Stimulated activated CD4-positive, alpha-beta T cell treated with anti-CD3 and anti-CD28 coated beads, Interleukin-1b, Interleukin-23, amount 100 ng/mL, for 4 hours (primary cell): ENCODE results near the gene FBP2.
"Not testable (repeated sequence)": the region's sequence is repeated elsewhere in the genome, so short reads cannot be mapped to it uniquely, and the experiment has no call there.

ENCODE experiments used
- DNase-seq, 2 donors: peaks; one replicate each; pipeline ENCODE4 v3.0.0-alpha.2; 2020; ENCODE audit warnings: low read depth in 2 of 2

The FBP2 gene

DNA sequence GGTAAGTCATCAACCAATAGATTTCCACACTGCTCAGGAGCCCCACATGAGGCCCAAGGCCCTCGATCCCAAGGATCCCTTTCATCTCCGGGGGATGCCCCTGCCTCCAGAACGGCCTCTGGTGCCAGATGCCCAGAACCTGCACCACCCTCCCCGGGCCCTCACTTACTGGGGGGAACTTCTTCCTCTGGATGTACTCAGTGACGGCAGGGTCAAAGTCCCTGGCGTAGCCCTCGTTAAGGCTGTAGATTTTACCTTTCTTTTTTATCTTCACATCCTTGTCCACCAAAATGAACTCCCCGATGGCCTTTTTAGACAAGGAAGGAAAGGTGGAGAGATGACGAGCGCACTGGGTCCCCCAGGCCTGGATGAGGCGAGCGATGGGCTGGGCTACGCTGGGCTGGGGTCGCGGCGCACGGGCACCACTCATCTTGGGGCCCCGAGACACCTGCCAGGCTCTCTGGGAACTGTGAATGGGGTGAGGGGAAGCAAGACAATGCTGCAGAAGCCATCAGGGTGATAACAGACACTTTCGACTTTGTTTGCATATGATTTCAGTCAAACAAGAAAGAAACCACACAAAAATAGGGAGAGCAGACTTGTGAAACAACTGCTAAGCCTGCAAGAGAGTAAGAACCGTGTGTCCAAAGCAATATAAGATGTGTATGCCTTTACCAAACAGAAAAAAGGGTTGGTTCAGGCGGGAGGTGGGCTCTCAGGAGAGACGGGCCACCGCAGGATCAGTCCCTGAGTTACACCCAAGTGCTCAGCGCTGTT, 13.2 kb upstream of the FBP2 start:
- DNase-seq: no peak

- DNase-seq: peak; percentile 34 to 54
Measured at GRCh38 chr9:94603259-94604160, 9.9 kb upstream of the FBP2 start.

GRCh38 chr9:94602666-94603065, 9.0 kb upstream of the FBP2 start:
- no peak for DNase-seq

- no peak for DNase-seq
Measured at GRCh38 chr9:94600715-94601114, 7.1 kb upstream of the FBP2 start.

GRCh38 chr9:94600258-94600657, 6.6 kb upstream of the FBP2 start:
- DNase-seq: no peak

GRCh38 chr9:94599102-94599501, 5.5 kb upstream of the FBP2 start:
- no peak for DNase-seq

DNA sequence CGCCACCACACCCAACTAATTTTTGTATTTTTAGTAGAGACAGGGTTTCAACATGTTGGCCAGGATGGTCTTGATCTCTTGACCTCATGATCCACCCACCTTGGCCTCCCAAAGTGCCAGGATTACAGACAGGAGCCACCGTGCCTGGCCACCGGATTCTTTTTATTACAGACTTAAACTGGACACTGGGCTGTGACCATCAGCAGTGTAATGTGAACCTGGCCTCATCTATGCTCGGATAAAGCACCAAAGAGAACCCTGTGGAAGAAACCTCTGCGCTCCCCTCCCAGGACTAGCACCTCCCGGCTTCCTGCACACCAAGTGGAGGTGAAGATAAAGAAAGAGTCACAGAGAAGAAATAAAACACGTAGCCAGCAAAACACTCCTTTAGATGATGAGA, 941 bp downstream of the FBP2 start:
- DNase-seq: not testable (repeated sequence)

DNA sequence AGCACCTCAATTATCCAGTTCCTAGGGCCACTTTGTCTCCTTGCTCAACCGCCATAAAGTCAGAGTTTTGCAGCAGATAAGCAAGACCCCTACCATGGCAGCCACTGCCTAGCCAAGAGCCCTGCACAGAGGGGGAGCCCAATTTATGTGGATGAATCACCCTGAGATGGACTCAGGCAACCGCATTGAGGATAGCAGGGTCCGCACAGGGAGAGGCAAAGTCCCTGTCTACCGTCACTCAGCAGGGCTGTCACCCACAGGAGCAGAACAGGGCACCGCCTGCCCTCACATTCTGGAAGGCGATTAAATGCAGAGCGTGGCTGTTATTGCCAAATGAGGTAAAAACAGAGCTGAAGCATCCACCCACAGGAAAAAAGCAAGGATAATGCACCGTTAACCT, 1.7 kb downstream of the FBP2 start:
- no peak for DNase-seq

DNA sequence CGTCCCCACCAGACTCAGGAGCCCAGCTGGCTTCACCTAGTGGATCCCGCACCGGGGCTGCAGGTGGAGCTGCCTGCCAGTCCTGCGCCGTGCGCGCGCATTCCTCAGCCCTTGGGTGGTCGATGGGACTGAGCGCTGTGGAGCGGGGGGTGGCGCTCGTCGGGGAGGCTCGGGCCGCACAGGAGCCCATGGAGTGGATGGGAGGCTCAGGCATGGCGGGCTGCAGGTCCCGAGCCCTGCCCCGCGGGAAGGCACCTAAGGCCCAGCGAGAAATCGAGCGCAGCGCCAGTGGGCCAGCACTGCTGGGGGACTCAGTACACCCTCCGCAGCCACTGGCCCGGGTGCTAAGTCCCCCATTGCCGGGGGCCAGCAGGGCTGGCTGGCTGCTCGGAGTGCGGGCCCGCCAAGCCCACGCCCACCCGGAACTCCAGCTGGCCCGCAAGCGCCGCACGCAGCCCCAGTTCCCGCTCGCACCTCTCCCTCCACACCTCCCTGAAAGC, 2.5 kb downstream of the FBP2 start:
- not testable (repeated sequence) for DNase-seq

DNA sequence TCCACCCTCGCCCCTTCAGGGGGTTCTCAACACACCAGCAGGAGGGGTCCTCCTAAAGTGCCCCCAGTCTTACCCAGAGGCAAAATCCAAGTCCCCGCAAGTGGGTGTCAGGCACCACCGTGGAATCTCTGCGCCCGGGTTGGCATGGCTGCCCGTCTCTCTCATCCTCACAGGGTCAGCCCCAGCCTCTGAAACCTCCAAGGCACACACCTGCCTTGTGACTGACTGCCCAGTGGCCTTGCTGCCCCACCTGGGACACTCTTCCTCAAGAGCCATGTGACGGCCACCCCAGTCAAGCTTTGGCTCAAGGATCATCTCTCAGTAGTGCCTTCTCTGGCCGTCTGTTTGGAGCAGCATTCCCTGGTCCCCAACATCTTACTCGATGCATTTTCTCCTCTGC, 4.9 kb downstream of the FBP2 start:
- no peak for DNase-seq

- DNase-seq: no peak
Measured at GRCh38 chr9:94586814-94587213, 6.8 kb downstream of the FBP2 start.

DNA sequence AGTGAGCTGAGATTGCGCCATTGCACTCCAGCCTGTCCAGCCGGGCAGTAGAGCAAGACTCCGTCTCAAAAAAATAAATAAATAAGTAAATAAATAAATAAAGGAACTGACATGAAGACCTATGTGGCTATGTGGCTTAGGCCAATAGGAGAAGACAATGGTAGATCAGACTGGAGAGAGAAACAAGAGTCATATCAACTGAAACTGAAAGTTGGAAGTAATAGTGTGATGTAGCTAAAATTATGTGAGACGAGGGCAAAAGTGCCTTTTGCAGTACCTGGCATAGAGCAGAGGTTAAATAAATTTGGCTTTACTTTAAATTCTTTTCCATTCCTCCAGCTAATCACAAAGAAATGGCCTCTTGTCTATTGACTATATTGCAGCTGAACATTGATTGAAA, 7.3 kb downstream of the FBP2 start:
- no peak for DNase-seq

- DNase-seq: no peak
Measured at GRCh38 chr9:94584555-94584954, 9.1 kb downstream of the FBP2 start.

- DNase-seq: no peak
Measured at GRCh38 chr9:94581728-94582127, 11.9 kb downstream of the FBP2 start.

DNA sequence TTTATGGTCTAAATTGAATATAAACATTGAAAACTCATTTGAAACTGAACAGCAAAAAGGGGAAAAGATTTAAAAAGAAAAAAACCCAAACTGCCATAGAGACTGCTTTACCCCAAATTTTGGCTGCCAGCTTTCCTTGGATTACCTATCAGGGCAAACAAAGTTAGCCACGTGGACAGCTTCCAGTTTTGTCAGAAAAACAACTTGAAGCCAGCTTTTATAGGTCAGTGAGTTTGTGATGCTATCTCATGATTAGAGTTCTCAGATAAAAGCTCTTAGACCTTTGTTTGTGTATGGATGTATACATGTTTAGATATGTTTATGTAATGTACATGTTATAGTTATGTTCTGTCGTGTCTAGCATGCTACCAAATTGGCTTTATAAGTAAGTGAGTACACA, 16.1 kb downstream of the FBP2 start:
- no peak for DNase-seq

DNA sequence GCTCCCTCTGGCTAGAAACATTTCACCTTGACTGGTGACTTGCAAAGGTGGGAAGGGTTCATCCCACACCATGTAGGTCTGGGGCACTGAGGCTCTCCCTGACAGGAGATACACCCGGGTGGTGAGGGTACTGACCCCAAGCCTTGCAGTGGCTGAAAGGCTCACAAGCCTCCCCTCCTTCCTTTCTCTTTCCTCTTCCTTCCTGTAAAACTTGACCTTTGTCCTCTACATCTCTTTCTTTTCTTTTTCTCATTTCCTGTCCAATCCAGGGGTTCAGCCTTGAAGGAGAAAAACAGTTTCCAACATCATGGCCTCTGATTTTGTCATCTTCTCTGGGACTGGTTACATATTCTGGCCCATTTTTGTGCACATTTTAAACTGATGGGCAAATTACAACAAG, 16.6 kb downstream of the FBP2 start:
- DNase-seq: no peak

- no peak for DNase-seq
Measured at GRCh38 chr9:94576131-94576530, 17.5 kb downstream of the FBP2 start.

GRCh38 chr9:94568972-94569712, 24.5 kb downstream of the FBP2 start:
- DNase-seq: no peak

DNA sequence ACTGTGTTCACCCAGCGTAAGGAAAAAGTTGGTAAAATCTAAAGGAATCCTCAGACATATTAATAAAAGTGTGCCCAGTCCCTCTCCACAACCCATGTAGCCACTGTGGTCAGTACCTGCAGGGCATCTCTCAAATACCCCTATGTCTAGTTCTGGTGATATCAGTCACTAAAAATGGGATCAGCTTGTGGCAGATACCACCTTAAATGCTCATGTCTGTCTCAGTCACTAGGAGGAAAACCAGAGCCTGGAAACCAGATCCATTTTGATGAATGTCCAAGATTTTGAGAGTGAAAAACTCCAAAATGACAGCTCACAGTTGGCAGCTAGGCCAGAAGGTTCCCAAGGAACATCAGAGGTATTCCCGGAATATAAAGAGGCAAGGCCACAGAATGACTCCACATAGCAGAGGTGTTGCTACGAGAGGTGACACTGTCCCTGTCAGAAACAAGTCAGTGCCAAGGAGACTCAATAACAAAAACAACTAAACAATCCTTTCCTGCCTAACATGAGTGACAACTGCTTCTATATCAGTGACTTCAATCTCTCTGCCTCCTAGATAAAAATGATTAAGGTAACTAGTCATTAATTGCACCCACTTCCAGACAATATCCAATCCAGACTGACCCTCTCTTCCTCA, 25.3 kb downstream of the FBP2 start:
- DNase-seq: no peak

DNA sequence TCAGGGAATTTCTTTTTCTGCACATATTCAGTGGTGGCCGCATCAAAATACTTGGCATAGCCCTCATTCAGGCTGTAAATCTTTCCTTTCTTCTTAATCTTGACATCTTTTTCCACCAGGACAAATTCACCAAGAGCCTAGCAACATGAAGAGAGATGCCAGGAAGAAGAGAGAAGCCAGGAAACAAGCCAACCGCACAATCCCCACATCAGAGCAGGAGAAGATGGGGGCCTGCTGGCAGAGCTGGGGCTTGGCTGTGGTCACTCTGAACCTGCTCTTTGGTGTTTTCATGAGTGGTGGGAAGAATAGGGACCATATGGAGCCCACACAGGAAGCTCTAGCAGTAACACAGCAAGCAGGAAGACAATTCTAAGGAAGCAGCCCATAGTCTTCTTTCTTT, 26.4 kb downstream of the FBP2 start:
- DNase-seq: no peak

GRCh38 chr9:94566550-94566949, 27.1 kb downstream of the FBP2 start:
- no peak for DNase-seq

DNA sequence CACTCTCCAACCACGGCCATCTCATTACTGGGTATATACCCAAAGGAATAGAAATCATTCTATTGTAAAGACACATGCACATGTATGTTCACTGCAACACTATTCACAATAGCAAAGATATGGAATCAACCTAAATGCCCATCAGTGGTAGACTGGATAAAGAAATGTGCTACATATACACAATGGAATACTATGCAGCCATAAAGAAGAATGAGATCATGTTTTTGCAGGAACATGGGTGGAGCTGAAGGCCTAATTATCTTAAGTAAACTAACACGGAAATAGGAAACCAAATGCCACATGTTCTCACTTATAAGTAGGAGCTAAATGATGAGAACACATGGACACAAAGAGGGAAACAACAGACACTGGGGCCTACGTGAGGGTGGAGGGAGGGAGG, 29.3 kb downstream of the FBP2 start:
- not testable (repeated sequence) for DNase-seq
